NB4 (cell line): ENCODE results near the gene EDEM3.

Experiments used
- DNase-seq: peaks from one replicate; pipeline ENCODE4 v3.0.0; 2010; ENCODE audit warnings: low read depth
- H3K4me3 ChIP-seq: one replicate; pipeline ENCODE4 v1.5.1; 2011; ENCODE audit warnings: mild to moderate bottlenecking, low read depth, low read length, moderate library complexity
- CTCF ChIP-seq: IDR thresholded peaks from one replicate; pipeline ENCODE4 v1.5.1; 2012; ENCODE audit warnings: low read depth, low read length
- MAX ChIP-seq: IDR thresholded peaks from 2 replicates; pipeline ENCODE4 v1.6.1; 2011; ENCODE audit warnings: low read depth, low read length
- MYC ChIP-seq: IDR thresholded peaks from 2 replicates; pipeline ENCODE4 v1.6.1; 2011; ENCODE audit warnings: low read depth, low read length
- POLR2A ChIP-seq: IDR thresholded peaks from 2 replicates; pipeline ENCODE4 v1.6.1; 2011; ENCODE audit warnings: mild to moderate bottlenecking; ENCODE audit not compliant: insufficient read length; ENCODE audit errors: extremely low read depth

EDEM3 gene

GRCh38 chr1:184648856-184649201 lies 105.8 kb downstream of the EDEM3 start:
- no peak overlapping the region for H3K4me3 ChIP-seq
- no peak for DNase-seq

GRCh38 chr1:184648160-184648855 lies 106.3 kb downstream of the EDEM3 start:
- H3K4me3 ChIP-seq, result no peak overlapping the region
- no peak for DNase-seq
- TF ChIP-seq MYC (no peak), POLR2A (no peak), CTCF (no peak), MAX (no peak)

More at GRCh38 chr1:184648856-184649201, 105.8 kb downstream of the EDEM3 start:
- TF ChIP-seq MYC (no peak), MAX (no peak), POLR2A (no peak), CTCF (no peak)

- no peak for DNase-seq
- H3K4me3 ChIP-seq, result no peak overlapping the region
- no peak for TF ChIP-seq POLR2A
Observed at GRCh38 chr1:184647471-184647870, 107.2 kb downstream of the EDEM3 start.

- TF ChIP-seq MYC, result no peak
- TF ChIP-seq POLR2A, result no peak
Observed at GRCh38 chr1:184646824-184647223, 107.8 kb downstream of the EDEM3 start.

GRCh38 chr1:184646178-184646701 lies 108.4 kb downstream of the EDEM3 start:
- no peak for DNase-seq
- TF ChIP-seq POLR2A, result no peak
- no peak for TF ChIP-seq CTCF
- no peak for TF ChIP-seq MAX
- TF ChIP-seq MYC, result no peak
- no peak overlapping the region for H3K4me3 ChIP-seq

More at GRCh38 chr1:184646824-184647223, 107.8 kb downstream of the EDEM3 start:
- DNase-seq, result no peak
- no peak overlapping the region for H3K4me3 ChIP-seq

- no peak overlapping the region for H3K4me3 ChIP-seq
- DNase-seq, result no peak
- TF ChIP-seq MYC (no peak), MAX (no peak), POLR2A (no peak), CTCF (no peak)
Observed at GRCh38 chr1:184644771-184645170, 109.9 kb downstream of the EDEM3 start.

GRCh38 chr1:184643661-184644060 lies 111.0 kb downstream of the EDEM3 start:
- H3K4me3 ChIP-seq, result no peak overlapping the region
- DNase-seq, result no peak
- TF ChIP-seq MYC, result no peak
- TF ChIP-seq POLR2A, result no peak
- no peak for TF ChIP-seq MAX
- TF ChIP-seq CTCF, result no peak
